ENCODE results near the gene MBD3L2. TPM values are rescaled to one million over a fixed set of nuclear protein-coding genes. Genes with fewer than 3 reads are reported as not detected.
A peak's percentile ranks its signal among the peaks of the same experiment; 100 is the strongest.

MBD3L2 gene
- total RNA-seq, 1 experiment from 2014 or later = not detected

DNA sequence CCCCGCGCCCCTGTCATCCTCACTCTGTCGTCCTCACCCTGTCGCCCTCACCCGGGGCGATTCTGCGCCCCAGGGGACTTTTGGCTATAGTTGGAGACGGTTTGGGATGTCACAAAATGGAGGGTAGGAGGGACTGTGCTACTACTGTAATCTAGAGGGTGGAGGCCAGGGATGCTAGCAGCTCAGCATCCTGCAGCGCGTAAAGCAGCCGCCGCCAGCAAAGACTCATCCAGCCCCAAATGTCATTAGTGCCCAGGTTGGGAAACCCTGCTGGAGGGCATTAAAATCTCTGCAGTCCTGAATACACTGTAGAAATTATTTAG lies 20.7 kb downstream of the MBD3L2 start:
- Histone ChIP-seq H3K36me3 (ENCODE audit: low read depth, low read length) (peaks cover 28% of the 10 kb centered on the region), H3K27ac (ENCODE audit: low read length) (peak overlapping the region; percentile 52; the same call in 1 of the 2 replicates), H3K27me3 (ENCODE audit: low read length) (no peaks in the 10 kb centered on the region), H3K4me1 (ENCODE audit: insufficient read depth, low read length) (peaks cover 6% of the 10 kb centered on the region; the same call in 1 of the 2 replicates), H4K20me1 (ENCODE audit: low read length) (no peaks in the 10 kb centered on the region), H3F3A (ENCODE audit: low read length, unreplicated experiment) (no peaks in the 10 kb centered on the region), H2AFZ (ENCODE audit: low read length) (peak overlapping the region; percentile 85), H3K9me3 (ENCODE audit: low read length) (no peaks in the 10 kb centered on the region), H3K9me2 (replicated peaks; ENCODE audit: low read length) (no peaks in the 10 kb centered on the region), H3K9ac (ENCODE audit: low read length) (peak overlapping the region; percentile 85), H3K4me3 (ENCODE audit: low read length) (peak overlapping the region; percentile 96), H3K79me2 (ENCODE audit: low read length) (peaks cover 18% of the 10 kb centered on the region), H3K4me2 (ENCODE audit: low read length) (peak overlapping the region; percentile 95)
- CTCF ChIA-PET = no interaction called here
- ATAC-seq = peak; percentile 7
- BruUV-seq (replicated peaks) = TSS peak; percentile 60
- DNase-seq = no peak
- intact Hi-C loops (cut with micrococcal nuclease) = no loop called here
- TF ChIP-seq EZH2 (IDR thresholded peaks at IDR 0.05; ENCODE audit: low read length, unreplicated experiment) (no peak), EZH2phosphoT487 (IDR thresholded peaks at IDR 0.05; ENCODE audit: borderline replicate concordance, low read length) (no peak)
- TF ChIP-seq, protein P1, sequence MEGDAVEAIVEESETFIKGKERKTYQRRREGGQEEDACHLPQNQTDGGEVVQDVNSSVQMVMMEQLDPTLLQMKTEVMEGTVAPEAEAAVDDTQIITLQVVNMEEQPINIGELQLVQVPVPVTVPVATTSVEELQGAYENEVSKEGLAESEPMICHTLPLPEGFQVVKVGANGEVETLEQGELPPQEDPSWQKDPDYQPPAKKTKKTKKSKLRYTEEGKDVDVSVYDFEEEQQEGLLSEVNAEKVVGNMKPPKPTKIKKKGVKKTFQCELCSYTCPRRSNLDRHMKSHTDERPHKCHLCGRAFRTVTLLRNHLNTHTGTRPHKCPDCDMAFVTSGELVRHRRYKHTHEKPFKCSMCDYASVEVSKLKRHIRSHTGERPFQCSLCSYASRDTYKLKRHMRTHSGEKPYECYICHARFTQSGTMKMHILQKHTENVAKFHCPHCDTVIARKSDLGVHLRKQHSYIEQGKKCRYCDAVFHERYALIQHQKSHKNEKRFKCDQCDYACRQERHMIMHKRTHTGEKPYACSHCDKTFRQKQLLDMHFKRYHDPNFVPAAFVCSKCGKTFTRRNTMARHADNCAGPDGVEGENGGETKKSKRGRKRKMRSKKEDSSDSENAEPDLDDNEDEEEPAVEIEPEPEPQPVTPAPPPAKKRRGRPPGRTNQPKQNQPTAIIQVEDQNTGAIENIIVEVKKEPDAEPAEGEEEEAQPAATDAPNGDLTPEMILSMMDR (conservative IDR thresholded peaks at IDR 0.05; ENCODE audit: low read depth, low read length) = no peak
- POLR2A ChIA-PET (ENCODE audit: unreplicated experiment) = interaction anchor here (0.6 to 1.2 kb wide), 3 partner anchors 29 to 175 kb away, joined by 11 to 28 read pairs (median 16); no protein-coding TSS in a partner anchor

DNA sequence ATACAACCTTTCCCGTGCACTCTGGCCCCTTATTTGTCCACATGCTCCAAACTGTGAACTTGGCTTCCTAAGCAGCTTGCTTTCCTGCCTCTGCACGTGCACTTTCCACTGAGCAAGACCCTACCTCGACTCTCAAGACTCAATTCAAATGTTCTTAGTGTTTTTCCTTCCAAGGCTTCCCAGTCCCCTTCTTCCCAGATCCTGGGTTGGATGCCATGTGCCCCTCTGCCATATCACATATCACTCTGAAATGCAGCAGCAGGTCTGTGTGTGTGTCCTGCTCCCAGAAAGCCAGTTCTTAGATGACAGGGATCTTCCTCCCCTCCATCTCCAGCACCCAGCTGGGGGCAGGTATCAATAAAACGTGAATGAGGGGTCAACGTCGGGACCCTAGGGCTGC lies 23.4 kb downstream of the MBD3L2 start:
- H3K36me3 ChIP-seq (ENCODE audit: low read depth, low read length) = peaks cover 55% of the 10 kb centered on the region
- CTCF ChIA-PET = no interaction called here
- intact Hi-C loops (cut with micrococcal nuclease) = no loop called here

GRCh38 chr19:7074705-7075282 lies 25.7 kb downstream of the MBD3L2 start:
- no peak for TF ChIP-seq EZH2 (IDR thresholded peaks at IDR 0.05; ENCODE audit: low read length, unreplicated experiment)
- no peak for TF ChIP-seq EZH2phosphoT487 (IDR thresholded peaks at IDR 0.05; ENCODE audit: borderline replicate concordance, low read length)
- TF ChIP-seq, protein P1 (conservative IDR thresholded peaks at IDR 0.05; ENCODE audit: low read depth, low read length) = no peak
- no TSS peak for BruUV-seq (replicated peaks)
- no peaks in the 10 kb centered on the region for H3K27me3 ChIP-seq (ENCODE audit: low read length)
- H2AFZ ChIP-seq (ENCODE audit: low read length) = no peak overlapping the region
- ChIA-PET CTCF (interaction anchor here (0.6 kb wide), 1 partner anchor 40 kb away, joined by 19 read pairs; no protein-coding TSS in a partner anchor), POLR2A (ENCODE audit: unreplicated experiment) (no interaction called here)
- peaks cover 6% of the 10 kb centered on the region; the same call in 1 of the 2 replicates for H3K4me1 ChIP-seq (ENCODE audit: insufficient read depth, low read length)
- H3K9me2 ChIP-seq (replicated peaks; ENCODE audit: low read length) = no peaks in the 10 kb centered on the region
- H3K79me2 ChIP-seq (ENCODE audit: low read length) = peaks cover 16% of the 10 kb centered on the region
- peaks cover 17% of the 10 kb centered on the region for H3K9me3 ChIP-seq (ENCODE audit: low read length)
- H3K4me2 ChIP-seq (ENCODE audit: low read length) = no peak overlapping the region
- ATAC-seq (no peak), DNase-seq (no peak)
- H4K20me1 ChIP-seq (ENCODE audit: low read length) = no peaks in the 10 kb centered on the region
- no peaks in the 10 kb centered on the region for H3F3A ChIP-seq (ENCODE audit: low read length, unreplicated experiment)
- no peak overlapping the region for H3K4me3 ChIP-seq (ENCODE audit: low read length)
- H3K9ac ChIP-seq (ENCODE audit: low read length) = no peak overlapping the region
- intact Hi-C loops (cut with micrococcal nuclease) = no loop called here
- no peak overlapping the region for H3K27ac ChIP-seq (ENCODE audit: low read length)
- H3K36me3 ChIP-seq (ENCODE audit: low read depth, low read length) = peaks cover 77% of the 10 kb centered on the region

More for the DNA sequence above, 23.4 kb downstream of the MBD3L2 start:
- no peak overlapping the region for H3K4me2 ChIP-seq (ENCODE audit: low read length)
- H3K4me1 ChIP-seq (ENCODE audit: insufficient read depth, low read length) = peaks cover 6% of the 10 kb centered on the region; the same call in 1 of the 2 replicates
- H3K4me3 ChIP-seq (ENCODE audit: low read length) = no peak overlapping the region
- no peaks in the 10 kb centered on the region for H3K27me3 ChIP-seq (ENCODE audit: low read length)
- ATAC-seq = no peak
- no peak overlapping the region for H3K27ac ChIP-seq (ENCODE audit: low read length)
- no peaks in the 10 kb centered on the region for H4K20me1 ChIP-seq (ENCODE audit: low read length)
- H3K9me3 ChIP-seq (ENCODE audit: low read length) = peaks cover 4% of the 10 kb centered on the region
- no peak overlapping the region for H3K9ac ChIP-seq (ENCODE audit: low read length)
- H3F3A ChIP-seq (ENCODE audit: low read length, unreplicated experiment) = no peaks in the 10 kb centered on the region
- H3K9me2 ChIP-seq (replicated peaks; ENCODE audit: low read length) = no peaks in the 10 kb centered on the region
- no TSS peak for BruUV-seq (replicated peaks)
- no peak overlapping the region for H2AFZ ChIP-seq (ENCODE audit: low read length)
- peaks cover 18% of the 10 kb centered on the region for H3K79me2 ChIP-seq (ENCODE audit: low read length)
- DNase-seq = no peak
- POLR2A ChIA-PET (ENCODE audit: unreplicated experiment) = no interaction called here
- no peak for TF ChIP-seq EZH2phosphoT487 (IDR thresholded peaks at IDR 0.05; ENCODE audit: borderline replicate concordance, low read length)
- TF ChIP-seq, protein P1 (conservative IDR thresholded peaks at IDR 0.05; ENCODE audit: low read depth, low read length) = no peak
- no peak for TF ChIP-seq EZH2 (IDR thresholded peaks at IDR 0.05; ENCODE audit: low read length, unreplicated experiment)

Measured in PC-3 (cell line).